ENCODE results near the gene EIF4E1B.

GRCh38 chr5:176659860-176660461, 29.5 kb downstream of the EIF4E1B start:
- TF ChIP-seq, protein P1, sequence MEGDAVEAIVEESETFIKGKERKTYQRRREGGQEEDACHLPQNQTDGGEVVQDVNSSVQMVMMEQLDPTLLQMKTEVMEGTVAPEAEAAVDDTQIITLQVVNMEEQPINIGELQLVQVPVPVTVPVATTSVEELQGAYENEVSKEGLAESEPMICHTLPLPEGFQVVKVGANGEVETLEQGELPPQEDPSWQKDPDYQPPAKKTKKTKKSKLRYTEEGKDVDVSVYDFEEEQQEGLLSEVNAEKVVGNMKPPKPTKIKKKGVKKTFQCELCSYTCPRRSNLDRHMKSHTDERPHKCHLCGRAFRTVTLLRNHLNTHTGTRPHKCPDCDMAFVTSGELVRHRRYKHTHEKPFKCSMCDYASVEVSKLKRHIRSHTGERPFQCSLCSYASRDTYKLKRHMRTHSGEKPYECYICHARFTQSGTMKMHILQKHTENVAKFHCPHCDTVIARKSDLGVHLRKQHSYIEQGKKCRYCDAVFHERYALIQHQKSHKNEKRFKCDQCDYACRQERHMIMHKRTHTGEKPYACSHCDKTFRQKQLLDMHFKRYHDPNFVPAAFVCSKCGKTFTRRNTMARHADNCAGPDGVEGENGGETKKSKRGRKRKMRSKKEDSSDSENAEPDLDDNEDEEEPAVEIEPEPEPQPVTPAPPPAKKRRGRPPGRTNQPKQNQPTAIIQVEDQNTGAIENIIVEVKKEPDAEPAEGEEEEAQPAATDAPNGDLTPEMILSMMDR (conservative IDR thresholded peaks at IDR 0.05; ENCODE audit: low read length), result no peak
- no peak for TF ChIP-seq EZH2phosphoT487 (IDR thresholded peaks at IDR 0.05; ENCODE audit: borderline replicate concordance)

Data from Loucy (cell line).